ENCODE results near the gene SLC12A8.

DNA sequence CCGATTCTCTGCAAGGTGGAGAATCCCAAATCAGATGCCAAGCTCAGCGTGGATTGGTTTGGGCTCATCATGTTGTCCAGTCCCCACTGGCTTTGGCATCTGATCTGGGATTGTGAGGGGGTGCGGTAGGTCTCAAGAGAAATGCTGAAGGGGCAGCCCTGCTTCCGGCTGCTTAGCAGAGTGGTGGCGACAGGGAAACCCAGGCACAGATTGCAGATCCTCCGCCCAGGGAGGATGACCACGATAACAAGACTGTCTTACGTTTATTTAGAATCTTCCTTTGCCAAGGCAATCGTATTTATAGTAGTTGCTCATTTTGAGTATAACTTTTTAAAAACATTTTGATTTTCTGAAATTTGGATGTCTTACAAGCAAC, 61.1 kb downstream of the SLC12A8 start:
- TF ChIP-seq, protein P1, sequence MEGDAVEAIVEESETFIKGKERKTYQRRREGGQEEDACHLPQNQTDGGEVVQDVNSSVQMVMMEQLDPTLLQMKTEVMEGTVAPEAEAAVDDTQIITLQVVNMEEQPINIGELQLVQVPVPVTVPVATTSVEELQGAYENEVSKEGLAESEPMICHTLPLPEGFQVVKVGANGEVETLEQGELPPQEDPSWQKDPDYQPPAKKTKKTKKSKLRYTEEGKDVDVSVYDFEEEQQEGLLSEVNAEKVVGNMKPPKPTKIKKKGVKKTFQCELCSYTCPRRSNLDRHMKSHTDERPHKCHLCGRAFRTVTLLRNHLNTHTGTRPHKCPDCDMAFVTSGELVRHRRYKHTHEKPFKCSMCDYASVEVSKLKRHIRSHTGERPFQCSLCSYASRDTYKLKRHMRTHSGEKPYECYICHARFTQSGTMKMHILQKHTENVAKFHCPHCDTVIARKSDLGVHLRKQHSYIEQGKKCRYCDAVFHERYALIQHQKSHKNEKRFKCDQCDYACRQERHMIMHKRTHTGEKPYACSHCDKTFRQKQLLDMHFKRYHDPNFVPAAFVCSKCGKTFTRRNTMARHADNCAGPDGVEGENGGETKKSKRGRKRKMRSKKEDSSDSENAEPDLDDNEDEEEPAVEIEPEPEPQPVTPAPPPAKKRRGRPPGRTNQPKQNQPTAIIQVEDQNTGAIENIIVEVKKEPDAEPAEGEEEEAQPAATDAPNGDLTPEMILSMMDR (conservative IDR thresholded peaks at IDR 0.05 in 1 of 2, IDR thresholded peaks at IDR 0.05 in 1 of 2; ENCODE audit: low read depth in 1 of 2, low read length in 2 of 2) = no peak
- TF ChIP-seq EZH2 (IDR thresholded peaks at IDR 0.05; ENCODE audit: low read length, missing control alignments) = no peak
